ENCODE data around the gene MEIOB.

GRCh38 chr16:1887711-1888354 is 15.9 kb upstream of the MEIOB start:
- no peak for TF ChIP-seq CTCF (IDR thresholded peaks at IDR 0.05)
- no peak for TF ChIP-seq MYBL2 (CRISPR knock-in tag; IDR thresholded peaks at IDR 0.05)
- TF ChIP-seq TEAD4 (CRISPR knock-in tag; IDR thresholded peaks at IDR 0.05): no peak
